Liver (tissue), 9 donors: ENCODE results near the gene GPR25. TPM values are rescaled to one million over a fixed set of nuclear protein-coding genes. Genes with fewer than 3 reads are reported as not detected.

Source experiments
- DNase-seq: peaks from one replicate; pipeline ENCODE4 v3.0.0-alpha.2; 2017; ENCODE audit warnings: low spot score
- H3K27ac ChIP-seq, 2 donors: one replicate each; pipeline ENCODE4 v1.7.0; 2013; ENCODE audit warnings: inconsistent platforms in 2 of 2, low read length in 2 of 2, control low read depth in 1 of 2, low read depth in 1 of 2, mild to moderate bottlenecking in 1 of 2
- H3K27me3 ChIP-seq, 4 donors: one replicate each; pipeline versions ENCODE4 v1.6.1 to v1.7.0; 2013; ENCODE audit warnings: low read length in 3 of 4, inconsistent platforms in 1 of 4, mild to moderate bottlenecking in 1 of 4, moderate library complexity in 1 of 4; ENCODE audit not compliant: control insufficient read depth in 4 of 4, insufficient read depth in 4 of 4
- H3K36me3 ChIP-seq, 4 donors: one replicate each; pipeline versions ENCODE4 v1.6.1 to v1.7.0; 2013; ENCODE audit warnings: low read length in 3 of 4, mild to moderate bottlenecking in 3 of 4, low read depth in 1 of 4, moderate library complexity in 1 of 4; ENCODE audit not compliant: control insufficient read depth in 4 of 4, insufficient read depth in 3 of 4
- H3K4me1 ChIP-seq, 4 donors: one replicate each; pipeline versions ENCODE4 v1.6.1 to v1.7.0; 2013; ENCODE audit warnings: low read length in 3 of 4, mild to moderate bottlenecking in 3 of 4, moderate library complexity in 1 of 4; ENCODE audit not compliant: control insufficient read depth in 4 of 4, insufficient read depth in 4 of 4
- H3K4me3 ChIP-seq, 3 donors: one replicate each; pipeline versions ENCODE4 v1.6.1 to v1.7.0; 2013; ENCODE audit warnings: low read length in 3 of 3, control low read depth in 1 of 3, low read depth in 1 of 3, mild to moderate bottlenecking in 1 of 3
- H3K9ac ChIP-seq, 2 donors: one replicate each; pipeline ENCODE4 v1.7.0; 2013; ENCODE audit warnings: low read length in 2 of 2, mild to moderate bottlenecking in 2 of 2, moderate library complexity in 2 of 2, control low read depth in 1 of 2, low read depth in 1 of 2
- H3K9me3 ChIP-seq, 4 donors: one replicate each; pipeline versions ENCODE4 v1.6.1 to v1.7.0; 2013; ENCODE audit warnings: low read length in 3 of 4; ENCODE audit not compliant: control insufficient read depth in 4 of 4
- EGR1 ChIP-seq, 2 donors: IDR thresholded peaks; 2 replicates each; pipeline ENCODE4 v1.6.1; 2016 to 2018; ENCODE audit warnings: antibody characterized with exemption in 2 of 2, low read depth in 2 of 2
- FOXA1 ChIP-seq: IDR thresholded peaks from 2 replicates; pipeline ENCODE4 v1.6.1; 2016; ENCODE audit warnings: antibody characterized with exemption
- FOXA2 ChIP-seq: IDR thresholded peaks from 2 replicates; pipeline ENCODE4 v1.6.1; 2016; ENCODE audit warnings: antibody characterized with exemption
- GABPA ChIP-seq, 2 donors: IDR thresholded peaks in 1 of 2; conservative IDR thresholded peaks in 1 of 2; 2 replicates each; pipeline ENCODE4 v1.6.1; 2016; ENCODE audit warnings: antibody characterized with exemption in 2 of 2, mild to moderate bottlenecking in 1 of 2, moderate library complexity in 1 of 2
- HNF4A ChIP-seq, 2 donors: conservative IDR thresholded peaks; 2 replicates each; pipeline ENCODE4 v1.6.1; 2016; ENCODE audit warnings: antibody characterized with exemption in 2 of 2, mild to moderate bottlenecking in 2 of 2
- HNF4G ChIP-seq: IDR thresholded peaks from 2 replicates; pipeline ENCODE4 v1.6.1; 2016; ENCODE audit warnings: antibody characterized with exemption
- NR2F2 ChIP-seq: IDR thresholded peaks from 2 replicates; pipeline ENCODE4 v1.6.1; 2016; ENCODE audit warnings: antibody characterized with exemption
- RAD21 ChIP-seq, 2 donors: IDR thresholded peaks; 2 replicates each; pipeline ENCODE4 v1.6.1; 2016; ENCODE audit warnings: antibody characterized with exemption in 2 of 2, mild to moderate bottlenecking in 2 of 2
- RXRA ChIP-seq, 2 donors: IDR thresholded peaks; 2 replicates each; pipeline ENCODE4 v1.6.1; 2017 to 2018; ENCODE audit warnings: antibody characterized with exemption in 2 of 2, mild to moderate bottlenecking in 1 of 2
- SP1 ChIP-seq: IDR thresholded peaks from 2 replicates; pipeline ENCODE4 v1.6.1; 2018; ENCODE audit warnings: antibody characterized with exemption, mild to moderate bottlenecking
- TAF1 ChIP-seq: conservative IDR thresholded peaks from 2 replicates; pipeline ENCODE4 v1.6.1; 2016; ENCODE audit warnings: antibody characterized with exemption, mild to moderate bottlenecking
- YY1 ChIP-seq: IDR thresholded peaks from 2 replicates; pipeline ENCODE4 v1.6.1; 2016; ENCODE audit warnings: antibody characterized with exemption, mild to moderate bottlenecking
- WGBS: extraction: QIAGEN DNeasy Blood & Tissue Kit; methylation state at CpG from one replicate; pipeline ENCODE4 v1.1.7; 2013; 5-methylcytosine and 5-hydroxymethylcytosine counted together
- polyA plus RNA-seq, 2 donors: library from polyadenylated mRNA; stranded (reverse) in 1 of 2; unstranded in 1 of 2; fragments of 200-250 nt in 1 of 2; fragments of >200 nt in 1 of 2; fragmentation: Nextera tagmentation in 1 of 2; extraction: Ambion mirVana in 1 of 2; gene quantifications; one replicate each; pipeline versions ENCODE4 v1.2.1 to v1.2.3, GENCODE V29; 2013 to 2015
- total RNA-seq, 2 donors: library from RNA; depleted of rRNA; stranded (reverse); fragments of >200 nt; gene quantifications; one replicate each; pipeline ENCODE4 v1.2.3, GENCODE V29; 2014
- TF ChIP-seq, protein P1 (sequence below): IDR thresholded peaks from 2 replicates; pipeline ENCODE4 v1.6.1; 2016; ENCODE audit warnings: antibody characterized with exemption
- TF ChIP-seq, protein P2 (sequence below): IDR thresholded peaks from 2 replicates; pipeline ENCODE4 v1.6.1; 2016; ENCODE audit warnings: antibody characterized with exemption
- TF ChIP-seq, protein P3 (sequence below): IDR thresholded peaks from 2 replicates; pipeline ENCODE4 v1.6.1; 2016; ENCODE audit warnings: antibody characterized with exemption
- TF ChIP-seq, protein P4 (sequence below): fragments of 150-350 bp; IDR thresholded peaks from 2 replicates; pipeline ENCODE4 v1.5.1; 2017; ENCODE audit warnings: improper control_type of control experiment, low read depth, low read length; ENCODE audit not compliant: missing input control
- donor health status: healthy.
- donor health status: healthy.
- donor health status: healthy.
- donor health status: healthy.
- donor health status: healthy.

The GPR25 gene
- total and polyA plus RNA-seq, 4 donors, result 0.08 to 0.13 TPM; not detected in 2

DNA sequence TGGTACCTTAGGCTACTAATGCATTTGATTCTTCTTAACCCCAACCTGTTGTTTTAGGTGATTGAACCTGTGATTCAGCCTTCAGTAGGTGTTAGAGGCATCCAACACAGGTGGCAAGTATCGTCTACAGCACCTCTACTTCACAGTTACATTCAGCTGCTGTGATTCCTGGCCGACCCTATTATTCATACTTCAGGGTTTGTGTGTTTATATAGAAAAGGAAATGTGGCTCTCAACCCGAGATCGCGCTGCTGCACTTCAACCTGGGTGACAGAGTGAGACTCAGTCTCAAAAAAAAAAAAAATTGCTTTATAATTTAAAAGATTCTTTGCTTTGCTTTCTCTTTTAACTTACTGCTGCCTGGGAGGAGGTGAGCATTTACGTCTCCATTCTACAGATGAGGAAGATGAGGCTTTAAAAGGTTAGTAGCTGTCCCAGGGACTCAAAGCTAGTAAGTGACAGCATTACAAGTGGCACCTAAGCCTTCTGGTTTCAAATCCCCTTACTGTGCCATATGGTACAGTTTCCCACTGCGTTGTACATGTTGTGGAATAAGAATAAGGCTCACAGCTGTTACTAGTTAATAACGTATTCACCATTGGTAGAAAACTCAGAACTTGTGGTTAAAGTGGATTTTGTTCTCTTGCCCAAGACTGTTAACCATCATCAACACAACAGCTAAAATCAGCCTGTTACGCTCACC lies 9.9 kb upstream of the GPR25 start:
- Histone ChIP-seq H3K9ac (no peak overlapping the region), H3K4me3 (no peak overlapping the region), H3K9me3 (no peaks in the 10 kb centered on the region), H3K4me1 (no peaks in the 10 kb centered on the region), H3K27me3 (no peaks in the 10 kb centered on the region), H3K36me3 (peaks cover under 1 to 6% (median 5%) of the 10 kb centered on the region in 4 donors), H3K27ac (no peak overlapping the region)
- WGBS, result 90% methylated on average over 9 of the region's 9 CpGs
- TF ChIP-seq SP1, result no peak
- no peak for DNase-seq

DNA sequence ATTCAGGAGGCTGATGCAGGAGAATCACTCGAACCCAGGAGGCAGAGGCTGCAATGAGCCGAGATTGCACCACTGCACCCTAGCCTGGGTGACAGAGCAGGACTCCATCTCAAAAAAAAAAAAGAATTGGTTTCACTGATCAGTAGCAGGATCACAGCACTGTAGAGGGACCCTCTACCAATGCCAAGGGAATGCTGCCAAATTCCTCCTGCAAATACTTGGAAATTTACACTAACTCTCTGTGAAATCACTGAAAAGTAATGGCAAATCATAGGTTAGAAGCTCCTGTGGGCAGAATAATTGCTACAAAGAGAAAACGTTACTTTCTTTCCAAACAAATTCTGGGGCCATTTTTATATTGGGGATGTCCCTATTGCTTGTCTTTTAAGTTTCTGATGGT lies 6.7 kb upstream of the GPR25 start:
- Histone ChIP-seq H3K9ac (no peak overlapping the region), H3K4me3 (no peak overlapping the region), H3K36me3 (peaks cover 0 to 6% (median 5%) of the 10 kb centered on the region in 4 donors), H3K9me3 (no peaks in the 10 kb centered on the region), H3K27me3 (peaks cover 0 to under 1% (median 0%) of the 10 kb centered on the region in 4 donors), H3K4me1 (no peaks in the 10 kb centered on the region), H3K27ac (no peak overlapping the region)
- 83% methylated on average over 3 of the region's 3 CpGs for WGBS
- DNase-seq, result no peak
- no peak for TF ChIP-seq HNF4A (conservative IDR thresholded peaks at IDR 0.05)
- TF ChIP-seq EGR1 (IDR thresholded peaks at IDR 0.05; ENCODE audit: low read depth in 2 of 2), result no peak
- TF ChIP-seq YY1, result no peak

DNA sequence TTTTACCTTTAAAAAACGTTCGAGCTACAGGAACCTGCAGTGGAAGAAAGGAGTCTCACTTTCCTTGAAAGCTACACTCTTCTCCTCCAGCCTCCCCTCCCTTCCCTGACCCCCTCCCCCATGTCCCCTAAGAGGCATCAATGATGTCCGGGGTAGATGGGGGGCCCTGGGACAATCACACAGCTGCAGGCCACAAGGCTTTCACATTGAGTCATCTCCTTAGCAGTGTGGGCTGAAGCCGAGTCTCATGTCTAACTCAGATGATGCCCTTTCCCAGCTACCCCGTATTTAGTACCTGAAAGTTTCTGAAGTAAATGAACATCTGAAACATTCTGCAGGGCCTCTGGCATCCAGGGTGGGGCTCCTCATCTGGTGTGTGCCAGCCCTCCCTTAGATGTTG lies 6.3 kb upstream of the GPR25 start:
- Histone ChIP-seq H3K4me3 (no peak overlapping the region), H3K9me3 (no peaks in the 10 kb centered on the region), H3K4me1 (no peaks in the 10 kb centered on the region), H3K36me3 (peaks cover 0 to 6% (median 5%) of the 10 kb centered on the region in 4 donors), H3K27me3 (peaks cover 0 to 2% (median 0%) of the 10 kb centered on the region in 4 donors), H3K9ac (no peak overlapping the region), H3K27ac (no peak overlapping the region)
- TF ChIP-seq NR2F2, result no peak
- TF ChIP-seq, protein P1, sequence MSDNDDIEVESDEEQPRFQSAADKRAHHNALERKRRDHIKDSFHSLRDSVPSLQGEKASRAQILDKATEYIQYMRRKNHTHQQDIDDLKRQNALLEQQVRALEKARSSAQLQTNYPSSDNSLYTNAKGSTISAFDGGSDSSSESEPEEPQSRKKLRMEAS, result no peak
- TF ChIP-seq, protein P2, sequence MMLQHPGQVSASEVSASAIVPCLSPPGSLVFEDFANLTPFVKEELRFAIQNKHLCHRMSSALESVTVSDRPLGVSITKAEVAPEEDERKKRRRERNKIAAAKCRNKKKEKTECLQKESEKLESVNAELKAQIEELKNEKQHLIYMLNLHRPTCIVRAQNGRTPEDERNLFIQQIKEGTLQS, result no peak
- no peak for TF ChIP-seq HNF4A (conservative IDR thresholded peaks at IDR 0.05)
- WGBS, result 59% methylated on average over 5 of the region's 5 CpGs
- DNase-seq, result no peak

DNA sequence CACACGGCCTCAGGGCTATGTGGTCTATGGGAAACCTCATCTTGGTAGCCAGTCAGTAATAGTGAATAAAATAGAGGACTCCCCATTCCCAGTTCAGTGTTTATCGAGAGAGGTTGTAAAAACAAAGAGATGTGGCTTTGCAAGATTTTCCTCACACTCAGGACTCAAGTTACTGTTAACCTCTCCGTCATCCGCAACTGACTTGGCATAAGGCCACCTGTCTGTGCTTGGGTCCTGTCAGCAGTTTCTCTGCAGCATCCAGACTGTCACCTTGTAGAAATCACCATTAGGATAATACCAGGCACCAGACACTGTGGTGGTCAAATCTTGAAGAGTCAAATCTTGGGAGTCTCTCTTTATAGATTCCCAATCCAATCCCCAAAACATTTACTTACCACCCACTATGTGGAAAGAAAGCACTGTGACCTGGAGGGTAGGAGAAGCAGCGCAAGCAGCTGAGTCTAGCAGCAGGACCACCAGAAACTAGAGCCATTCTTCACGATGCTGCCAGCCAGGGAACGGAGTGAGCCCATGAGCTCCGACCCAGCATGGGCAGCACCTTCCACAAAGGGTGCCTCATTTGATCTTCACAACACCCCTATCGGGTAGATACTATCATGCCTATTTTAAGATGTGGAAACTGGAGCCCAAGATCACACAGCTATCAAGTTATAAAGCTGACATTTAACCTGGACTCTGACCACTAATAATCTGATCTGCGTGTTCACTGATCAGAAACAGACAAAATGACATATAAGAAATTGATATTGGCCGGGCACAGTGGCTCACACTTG lies 5.6 kb upstream of the GPR25 start:
- H3K9ac ChIP-seq, result no peak overlapping the region
- H3K4me3 ChIP-seq, result no peak overlapping the region
- H3K27me3 ChIP-seq, result peaks cover 0 to 2% (median 0%) of the 10 kb centered on the region in 4 donors
- peaks cover 0 to 6% (median 5%) of the 10 kb centered on the region in 4 donors for H3K36me3 ChIP-seq
- no peaks in the 10 kb centered on the region for H3K9me3 ChIP-seq
- DNase-seq, result no peak
- no peaks in the 10 kb centered on the region for H3K4me1 ChIP-seq
- 61% methylated on average over 11 of the region's 11 CpGs for WGBS
- no peak overlapping the region for H3K27ac ChIP-seq
- no peak for TF ChIP-seq FOXA1
- no peak for TF ChIP-seq EGR1 (IDR thresholded peaks at IDR 0.05; ENCODE audit: low read depth in 2 of 2)
- no peak for TF ChIP-seq TAF1
- TF ChIP-seq, protein P1, result no peak
- TF ChIP-seq, protein P3, sequence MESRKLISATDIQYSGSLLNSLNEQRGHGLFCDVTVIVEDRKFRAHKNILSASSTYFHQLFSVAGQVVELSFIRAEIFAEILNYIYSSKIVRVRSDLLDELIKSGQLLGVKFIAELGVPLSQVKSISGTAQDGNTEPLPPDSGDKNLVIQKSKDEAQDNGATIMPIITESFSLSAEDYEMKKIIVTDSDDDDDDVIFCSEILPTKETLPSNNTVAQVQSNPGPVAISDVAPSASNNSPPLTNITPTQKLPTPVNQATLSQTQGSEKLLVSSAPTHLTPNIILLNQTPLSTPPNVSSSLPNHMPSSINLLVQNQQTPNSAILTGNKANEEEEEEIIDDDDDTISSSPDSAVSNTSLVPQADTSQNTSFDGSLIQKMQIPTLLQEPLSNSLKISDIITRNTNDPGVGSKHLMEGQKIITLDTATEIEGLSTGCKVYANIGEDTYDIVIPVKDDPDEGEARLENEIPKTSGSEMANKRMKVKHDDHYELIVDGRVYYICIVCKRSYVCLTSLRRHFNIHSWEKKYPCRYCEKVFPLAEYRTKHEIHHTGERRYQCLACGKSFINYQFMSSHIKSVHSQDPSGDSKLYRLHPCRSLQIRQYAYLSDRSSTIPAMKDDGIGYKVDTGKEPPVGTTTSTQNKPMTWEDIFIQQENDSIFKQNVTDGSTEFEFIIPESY, result no peak
- TF ChIP-seq NR2F2, result no peak
- TF ChIP-seq GABPA (IDR thresholded peaks at IDR 0.05 in 1 of 2, conservative IDR thresholded peaks at IDR 0.05 in 1 of 2), result no peak
- TF ChIP-seq, protein P2, result no peak
- TF ChIP-seq FOXA2, result no peak
- no peak for TF ChIP-seq HNF4G
- TF ChIP-seq, protein P4, sequence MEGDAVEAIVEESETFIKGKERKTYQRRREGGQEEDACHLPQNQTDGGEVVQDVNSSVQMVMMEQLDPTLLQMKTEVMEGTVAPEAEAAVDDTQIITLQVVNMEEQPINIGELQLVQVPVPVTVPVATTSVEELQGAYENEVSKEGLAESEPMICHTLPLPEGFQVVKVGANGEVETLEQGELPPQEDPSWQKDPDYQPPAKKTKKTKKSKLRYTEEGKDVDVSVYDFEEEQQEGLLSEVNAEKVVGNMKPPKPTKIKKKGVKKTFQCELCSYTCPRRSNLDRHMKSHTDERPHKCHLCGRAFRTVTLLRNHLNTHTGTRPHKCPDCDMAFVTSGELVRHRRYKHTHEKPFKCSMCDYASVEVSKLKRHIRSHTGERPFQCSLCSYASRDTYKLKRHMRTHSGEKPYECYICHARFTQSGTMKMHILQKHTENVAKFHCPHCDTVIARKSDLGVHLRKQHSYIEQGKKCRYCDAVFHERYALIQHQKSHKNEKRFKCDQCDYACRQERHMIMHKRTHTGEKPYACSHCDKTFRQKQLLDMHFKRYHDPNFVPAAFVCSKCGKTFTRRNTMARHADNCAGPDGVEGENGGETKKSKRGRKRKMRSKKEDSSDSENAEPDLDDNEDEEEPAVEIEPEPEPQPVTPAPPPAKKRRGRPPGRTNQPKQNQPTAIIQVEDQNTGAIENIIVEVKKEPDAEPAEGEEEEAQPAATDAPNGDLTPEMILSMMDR, result no peak
- no peak for TF ChIP-seq YY1
- no peak for TF ChIP-seq HNF4A (conservative IDR thresholded peaks at IDR 0.05)
- TF ChIP-seq RAD21 (IDR thresholded peaks at IDR 0.05), result no peak
- TF ChIP-seq RXRA (IDR thresholded peaks at IDR 0.05), result no peak
- no peak for TF ChIP-seq SP1
